Measurements from ENCODE around the gene DLGAP1. TPM values are rescaled to one million over a fixed set of nuclear protein-coding genes. Genes with fewer than 3 reads are reported as not detected.

Gene DLGAP1
- polyA plus RNA-seq, 1 donor from 2014 or later = 4.5 TPM

GRCh38 chr18:3924455-3924854 lies 530.7 kb downstream of the DLGAP1 start:
- Histone ChIP-seq H3K9me3 (ENCODE audit: low read length) (no peaks in the 10 kb centered on the region), H3K4me3 (ENCODE audit: low read length) (no peak overlapping the region), H3K79me2 (replicated peaks; ENCODE audit: insufficient read depth, low read length) (no peaks in the 10 kb centered on the region), H3K36me3 (ENCODE audit: insufficient read depth, low read length) (no peaks in the 10 kb centered on the region), H3K9me2 (ENCODE audit: insufficient read depth, low read length) (no peaks in the 10 kb centered on the region), H3K27me3 (ENCODE audit: insufficient read depth, low read depth, low read length) (no peaks in the 10 kb centered on the region), H3K27ac (ENCODE audit: low read length) (no peak overlapping the region), H2AFZ (ENCODE audit: low read depth, low read length) (no peak overlapping the region), H3K4me2 (ENCODE audit: low read length) (no peak overlapping the region), H3F3A (ENCODE audit: insufficient read depth, low read length, poor library complexity, severe bottlenecking) (no peaks in the 10 kb centered on the region), H4K20me1 (ENCODE audit: insufficient read depth) (no peaks in the 10 kb centered on the region), H3K9ac (ENCODE audit: low read length) (no peak overlapping the region)
- TF ChIP-seq CTCF (IDR thresholded peaks at IDR 0.05; ENCODE audit: poor library complexity, severe bottlenecking) (no peak), EP300 (conservative IDR thresholded peaks at IDR 0.05; ENCODE audit: poor library complexity, severe bottlenecking) (no peak), MXI1 (conservative IDR thresholded peaks at IDR 0.05; ENCODE audit: poor library complexity, severe bottlenecking) (no peak), TAF1 (IDR thresholded peaks at IDR 0.05; ENCODE audit: low read depth) (no peak), SMC3 (conservative IDR thresholded peaks at IDR 0.05; ENCODE audit: poor library complexity) (no peak), POLR2AphosphoS5 (IDR thresholded peaks at IDR 0.05) (no peak), RAD21 (conservative IDR thresholded peaks at IDR 0.05) (no peak), EZH2 (IDR thresholded peaks at IDR 0.05; ENCODE audit: borderline replicate concordance, insufficient read depth, low read length, poor library complexity, severe bottlenecking) (no peak)

- Histone ChIP-seq H3K27me3 (ENCODE audit: insufficient read depth, low read depth, low read length) (no peaks in the 10 kb centered on the region), H3K4me2 (ENCODE audit: low read length) (no peak overlapping the region), H3K27ac (ENCODE audit: low read length) (no peak overlapping the region), H3K79me2 (replicated peaks; ENCODE audit: insufficient read depth, low read length) (no peaks in the 10 kb centered on the region), H2AFZ (ENCODE audit: low read depth, low read length) (no peak overlapping the region), H3K36me3 (ENCODE audit: insufficient read depth, low read length) (no peaks in the 10 kb centered on the region), H3K9ac (ENCODE audit: low read length) (no peak overlapping the region), H4K20me1 (ENCODE audit: insufficient read depth) (no peaks in the 10 kb centered on the region), H3K9me3 (ENCODE audit: low read length) (no peaks in the 10 kb centered on the region), H3K4me3 (ENCODE audit: low read length) (no peak overlapping the region), H3F3A (ENCODE audit: insufficient read depth, low read length, poor library complexity, severe bottlenecking) (no peaks in the 10 kb centered on the region), H3K9me2 (ENCODE audit: insufficient read depth, low read length) (no peaks in the 10 kb centered on the region)
- TF ChIP-seq CTCF (IDR thresholded peaks at IDR 0.05; ENCODE audit: poor library complexity, severe bottlenecking) (no peak), RAD21 (conservative IDR thresholded peaks at IDR 0.05) (no peak), MXI1 (conservative IDR thresholded peaks at IDR 0.05; ENCODE audit: poor library complexity, severe bottlenecking) (no peak), EZH2 (IDR thresholded peaks at IDR 0.05; ENCODE audit: borderline replicate concordance, insufficient read depth, low read length, poor library complexity, severe bottlenecking) (no peak), SMC3 (conservative IDR thresholded peaks at IDR 0.05; ENCODE audit: poor library complexity) (no peak), TAF1 (IDR thresholded peaks at IDR 0.05; ENCODE audit: low read depth) (no peak), REST (IDR thresholded peaks at IDR 0.05; ENCODE audit: borderline replicate concordance) (no peak), EP300 (conservative IDR thresholded peaks at IDR 0.05; ENCODE audit: poor library complexity, severe bottlenecking) (no peak), POLR2AphosphoS5 (IDR thresholded peaks at IDR 0.05) (no peak)
These were observed 531.4 kb downstream of the DLGAP1 start for GRCh38 chr18:3923750-3924149.

Data from neural cell (in vitro differentiated cells).